Muscle of leg (tissue), 11 donors: ENCODE data around the gene SLC38A4. TPM values are rescaled to one million over a fixed set of nuclear protein-coding genes. Genes with fewer than 3 reads are reported as not detected.
A peak's percentile ranks its signal among the peaks of the same experiment; 100 is the strongest.
"Not testable (repeated sequence)": the region's sequence is repeated elsewhere in the genome, so short reads cannot be mapped to it uniquely, and the experiment has no call there.

Source experiments
- DNase-seq: peaks from one replicate; pipeline ENCODE4 v3.0.0; 2013
- H3K27ac ChIP-seq: one replicate; pipeline ENCODE4 v1.5.1; 2013; ENCODE audit warnings: mild to moderate bottlenecking, low read length, control low read depth
- H3K27me3 ChIP-seq: one replicate; pipeline ENCODE4 v1.6.1; 2013; ENCODE audit warnings: low read length; ENCODE audit not compliant: control insufficient read depth, insufficient read depth
- H3K36me3 ChIP-seq: one replicate; pipeline ENCODE4 v1.6.1; 2013; ENCODE audit warnings: low read length; ENCODE audit not compliant: control insufficient read depth, insufficient read depth
- H3K4me1 ChIP-seq: one replicate; pipeline ENCODE4 v1.6.1; 2013; ENCODE audit warnings: low read length; ENCODE audit not compliant: control insufficient read depth, insufficient read depth
- H3K4me3 ChIP-seq: one replicate; pipeline ENCODE4 v1.5.1; 2013; ENCODE audit warnings: low read length, control low read depth
- H3K9me3 ChIP-seq: replicated peaks from 2 replicates; pipeline ENCODE4 v1.6.1; 2013; ENCODE audit warnings: low read depth, low read length; ENCODE audit not compliant: control insufficient read depth
- WGBS: methylation state at CpG from one replicate; pipeline ENCODE4 v1.1.5; 2013; ENCODE audit warnings: missing lambda C conversion rate; ENCODE audit not compliant: insufficient coverage; 5-methylcytosine and 5-hydroxymethylcytosine counted together
- polyA plus RNA-seq, 8 donors: library from polyadenylated mRNA; unstranded; fragments of 120-200 nt; gene quantifications; one replicate each; pipeline versions ENCODE4 v1.2.1 to v1.2.3, GENCODE V29; 2013; ENCODE audit warnings: inconsistent platforms in 1 of 8, low replicate concordance in 1 of 8; ENCODE audit not compliant: insufficient read length in 8 of 8, insufficient read depth in 1 of 8
- total RNA-seq: library from RNA; stranded (reverse); fragments of 120-200 nt; gene quantifications from one replicate; pipeline ENCODE4 v1.2.4, GENCODE V29; 2013

Gene SLC38A4
- total and polyA plus RNA-seq, 9 donors, result 5.6 to 8.4 (median 6.6) TPM

- H3K4me3 ChIP-seq, DNase-seq, H3K9me3 ChIP-seq, H3K27me3 ChIP-seq, H3K4me1 ChIP-seq, H3K27ac ChIP-seq, H3K36me3 ChIP-seq: not testable (repeated sequence)
- 82% methylated on average over 5 of the region's 8 CpGs for WGBS
These were observed 23.0 kb upstream of the SLC38A4 start for GRCh38 chr12:46848792-46849191.

GRCh38 chr12:46847001-46847400 lies 21.2 kb upstream of the SLC38A4 start:
- H3K4me1 ChIP-seq, result no peaks in the 10 kb centered on the region
- no peaks in the 10 kb centered on the region for H3K9me3 ChIP-seq
- no peak for DNase-seq
- H3K27ac ChIP-seq, result no peak overlapping the region
- no peaks in the 10 kb centered on the region for H3K36me3 ChIP-seq
- H3K4me3 ChIP-seq, result no peak overlapping the region
- WGBS, result no CpG with 5 or more reads among the region's 1 CpG
- H3K27me3 ChIP-seq, result no peaks in the 10 kb centered on the region

GRCh38 chr12:46843811-46844210 lies 18.0 kb upstream of the SLC38A4 start:
- H3K36me3 ChIP-seq, result no peaks in the 10 kb centered on the region
- no peak overlapping the region for H3K27ac ChIP-seq
- no peak overlapping the region for H3K4me3 ChIP-seq
- peak; percentile 26 for DNase-seq
- H3K27me3 ChIP-seq, result no peaks in the 10 kb centered on the region
- H3K4me1 ChIP-seq, result no peaks in the 10 kb centered on the region
- WGBS, result 38% methylated on average over 2 of the region's 3 CpGs
- no peaks in the 10 kb centered on the region for H3K9me3 ChIP-seq

GRCh38 chr12:46841891-46842290 lies 16.1 kb upstream of the SLC38A4 start:
- no peaks in the 10 kb centered on the region for H3K9me3 ChIP-seq
- no peaks in the 10 kb centered on the region for H3K27me3 ChIP-seq
- H3K4me1 ChIP-seq, result no peaks in the 10 kb centered on the region
- no peak overlapping the region for H3K27ac ChIP-seq
- H3K4me3 ChIP-seq, result no peak overlapping the region
- WGBS, result no CpG with 5 or more reads among the region's 2 CpGs
- DNase-seq, result no peak
- no peaks in the 10 kb centered on the region for H3K36me3 ChIP-seq

GRCh38 chr12:46839964-46840363 lies 14.2 kb upstream of the SLC38A4 start:
- no peak for DNase-seq
- H3K9me3 ChIP-seq, result no peaks in the 10 kb centered on the region
- H3K36me3 ChIP-seq, result no peaks in the 10 kb centered on the region
- no peaks in the 10 kb centered on the region for H3K4me1 ChIP-seq
- H3K27me3 ChIP-seq, result no peaks in the 10 kb centered on the region
- WGBS, result no CpG with 5 or more reads among the region's 2 CpGs
- H3K4me3 ChIP-seq, result no peak overlapping the region
- no peak overlapping the region for H3K27ac ChIP-seq

GRCh38 chr12:46839232-46839631 lies 13.4 kb upstream of the SLC38A4 start:
- no peaks in the 10 kb centered on the region for H3K27me3 ChIP-seq
- H3K27ac ChIP-seq, result no peak overlapping the region
- no peaks in the 10 kb centered on the region for H3K4me1 ChIP-seq
- H3K4me3 ChIP-seq, result no peak overlapping the region
- no peaks in the 10 kb centered on the region for H3K36me3 ChIP-seq
- no peak for DNase-seq
- no peaks in the 10 kb centered on the region for H3K9me3 ChIP-seq
- WGBS, result 94% methylated on average over 2 of the region's 3 CpGs

GRCh38 chr12:46835785-46836184 lies 10.0 kb upstream of the SLC38A4 start:
- Histone ChIP-seq H3K27me3 (peaks cover 17% of the 10 kb centered on the region), H3K27ac (no peak overlapping the region), H3K4me1 (peaks cover 13% of the 10 kb centered on the region), H3K4me3 (no peak overlapping the region), H3K9me3 (no peaks in the 10 kb centered on the region), H3K36me3 (no peaks in the 10 kb centered on the region)
- WGBS, result no CpG with 5 or more reads among the region's 1 CpG
- DNase-seq, result no peak

- Histone ChIP-seq H3K9me3 (no peaks in the 10 kb centered on the region), H3K36me3 (no peaks in the 10 kb centered on the region), H3K27ac (no peak overlapping the region), H3K4me1 (peaks cover 15% of the 10 kb centered on the region), H3K4me3 (peak overlapping the region; percentile 40), H3K27me3 (peaks cover 28% of the 10 kb centered on the region)
- DNase-seq, result peak; percentile 21
- 24% methylated on average over 9 of the region's 16 CpGs for WGBS
These were observed 6.4 kb upstream of the SLC38A4 start for GRCh38 chr12:46832130-46832704.

GRCh38 chr12:46831335-46832129 lies 5.7 kb upstream of the SLC38A4 start:
- Histone ChIP-seq H3K4me1 (peaks cover 15% of the 10 kb centered on the region), H3K27ac (no peak overlapping the region), H3K9me3 (no peaks in the 10 kb centered on the region), H3K36me3 (no peaks in the 10 kb centered on the region), H3K27me3 (peaks cover 28% of the 10 kb centered on the region), H3K4me3 (peak overlapping the region; percentile 40)
- peak; percentile 36 for DNase-seq
- 1% methylated on average over 49 of the region's 53 CpGs for WGBS

- Histone ChIP-seq H3K27ac (no peak overlapping the region), H3K27me3 (peaks cover 28% of the 10 kb centered on the region), H3K36me3 (no peaks in the 10 kb centered on the region), H3K9me3 (no peaks in the 10 kb centered on the region), H3K4me1 (peaks cover 15% of the 10 kb centered on the region), H3K4me3 (peak overlapping the region; percentile 40)
- 4% methylated on average over 28 of the region's 28 CpGs for WGBS
- DNase-seq, result peak; percentile 8
These were observed 5.0 kb upstream of the SLC38A4 start for GRCh38 chr12:46830731-46831334.
